Fibroblast of lung (primary cell): Measurements from ENCODE around the gene EMILIN3. TPM values are rescaled to one million over a fixed set of nuclear protein-coding genes. Genes with fewer than 3 reads are reported as not detected.

Experiments used
- DNase-seq, 2 donors: peaks; one replicate each; pipeline versions ENCODE4 v3.0.0 to v3.0.0-alpha.2; 2010; ENCODE audit warnings: low read depth in 2 of 2
- H2AFZ ChIP-seq: 2 replicates; pipeline ENCODE4 v1.5.1; 2012; ENCODE audit warnings: low read length, control low read depth, inconsistent platforms
- H3K27ac ChIP-seq: 2 replicates; pipeline ENCODE4 v1.5.1; 2011; ENCODE audit warnings: low read length, control low read depth; ENCODE audit not compliant: insufficient read depth
- H3K27me3 ChIP-seq: 2 replicates; pipeline ENCODE4 v1.5.1; 2011; ENCODE audit warnings: mild to moderate bottlenecking, low read length; ENCODE audit not compliant: control insufficient read depth, insufficient read depth
- H3K36me3 ChIP-seq: 2 replicates; pipeline ENCODE4 v1.5.1; 2011; ENCODE audit warnings: low read length; ENCODE audit not compliant: control insufficient read depth, insufficient read depth
- H3K4me1 ChIP-seq: 2 replicates; pipeline ENCODE4 v1.5.1; 2011; ENCODE audit warnings: low read length; ENCODE audit not compliant: control insufficient read depth, insufficient read depth; ENCODE audit errors: extremely low read depth
- H3K4me2 ChIP-seq: 2 replicates; pipeline ENCODE4 v1.5.1; 2011; ENCODE audit warnings: low read length, control low read depth; ENCODE audit not compliant: insufficient read depth; ENCODE audit errors: extremely low read depth
- H3K4me3 ChIP-seq, 4 experiments: fragments of 200-600 bp in 1 of 4; sonication (generic) in 1 of 4; replicated peaks in 1 of 4; 2 replicates each; pipeline ENCODE4 v1.5.1; 2011 to 2016; ENCODE audit warnings: low read length in 4 of 4, low read depth in 3 of 4, mild to moderate bottlenecking in 3 of 4, control low read depth in 2 of 4, inconsistent platforms in 1 of 4, mixed read lengths in 1 of 4; ENCODE audit not compliant: insufficient read depth in 1 of 4; ENCODE audit errors: control extremely low read depth in 1 of 4
- H3K79me2 ChIP-seq: 2 replicates; pipeline ENCODE4 v1.5.1; 2012; ENCODE audit warnings: mild to moderate bottlenecking, low read length, inconsistent platforms; ENCODE audit not compliant: control insufficient read depth, insufficient read depth
- H3K9ac ChIP-seq: 2 replicates; pipeline ENCODE4 v1.5.1; 2011; ENCODE audit warnings: mild to moderate bottlenecking, low read length, control low read depth; ENCODE audit not compliant: insufficient read depth
- H3K9me3 ChIP-seq: 2 replicates; pipeline ENCODE4 v1.5.1; 2012; ENCODE audit warnings: low read depth, low read length; ENCODE audit not compliant: control insufficient read depth, insufficient read depth
- H4K20me1 ChIP-seq: 2 replicates; pipeline ENCODE4 v1.5.1; 2011; ENCODE audit warnings: low read length; ENCODE audit not compliant: control insufficient read depth, insufficient read depth; ENCODE audit errors: extremely low read depth
- EZH2 ChIP-seq: IDR thresholded peaks from 2 replicates; pipeline ENCODE4 v1.5.1; 2012; ENCODE audit warnings: low read length, control low read depth, mild to moderate bottlenecking; ENCODE audit errors: missing control alignments
- polyA plus RNA-seq, 2 donors: library from polyadenylated mRNA; depleted of rRNA in 1 of 2; stranded (reverse) in 1 of 2; unstranded in 1 of 2; fragments of >200 nt; gene quantifications; 2 replicates each; pipeline ENCODE4 v1.2.1, GENCODE V29; 2011 to 2012; ENCODE audit warnings: missing spikeins in 1 of 2
- total RNA-seq: library from RNA; depleted of rRNA; stranded (reverse); fragments of >200 nt; gene quantifications from 2 replicates; pipeline ENCODE4 v1.2.1, GENCODE V29; 2014
- TF ChIP-seq, protein P1 (sequence below), 2 donors: IDR thresholded peaks in 1 of 2; conservative IDR thresholded peaks in 1 of 2; 1 replicate in 1 of 2; 2 replicates in 1 of 2; pipeline ENCODE4 v1.5.1; 2011 to 2012; ENCODE audit warnings: low read length in 2 of 2, control low read depth in 1 of 2, inconsistent platforms in 1 of 2, low read depth in 1 of 2, mild to moderate bottlenecking in 1 of 2

Gene EMILIN3
- total and polyA plus RNA-seq, 2 donors (not counting 1 experiment from before 2014, with no cell fraction given), result 0.05 to 0.17 TPM

DNA sequence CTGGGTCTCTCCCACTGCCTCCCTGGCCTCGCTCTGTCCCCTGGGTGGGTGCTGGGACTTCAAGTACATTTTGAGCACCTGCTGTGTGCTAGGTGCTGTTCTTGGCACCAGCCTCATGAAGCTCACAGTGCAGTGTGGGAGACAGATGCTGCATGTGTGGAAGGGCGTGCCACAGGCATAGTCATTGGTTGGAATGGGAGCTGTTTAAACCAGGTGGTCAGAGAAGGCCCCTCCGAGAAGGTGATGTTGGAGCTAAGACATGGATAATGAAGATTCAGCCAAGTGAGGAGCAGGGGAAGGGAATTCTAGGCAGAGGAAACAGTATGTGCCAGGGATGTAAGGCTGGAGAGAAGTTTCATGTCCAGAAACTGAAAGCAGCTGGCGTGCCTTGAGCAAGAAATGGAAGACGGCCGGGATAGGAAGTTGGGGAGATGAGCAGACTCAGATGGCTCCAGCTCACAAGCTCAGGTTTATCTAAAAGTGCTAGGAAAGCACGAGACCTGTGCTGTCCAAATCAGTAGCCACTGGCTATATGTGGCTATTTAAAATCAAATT, 16.1 kb downstream of the EMILIN3 start:
- Histone ChIP-seq H3K9me3 (no peaks in the 10 kb centered on the region), H3K27me3 (no peaks in the 10 kb centered on the region), H3K4me2 (no peak overlapping the region), H2AFZ (no peak overlapping the region), H3K4me3 (no peak overlapping the region), H3K79me2 (no peaks in the 10 kb centered on the region), H3K9ac (no peak overlapping the region), H3K36me3 (no peaks in the 10 kb centered on the region), H3K4me1 (no peaks in the 10 kb centered on the region), H3K27ac (no peak overlapping the region), H4K20me1 (no peaks in the 10 kb centered on the region)
- TF ChIP-seq, protein P1, sequence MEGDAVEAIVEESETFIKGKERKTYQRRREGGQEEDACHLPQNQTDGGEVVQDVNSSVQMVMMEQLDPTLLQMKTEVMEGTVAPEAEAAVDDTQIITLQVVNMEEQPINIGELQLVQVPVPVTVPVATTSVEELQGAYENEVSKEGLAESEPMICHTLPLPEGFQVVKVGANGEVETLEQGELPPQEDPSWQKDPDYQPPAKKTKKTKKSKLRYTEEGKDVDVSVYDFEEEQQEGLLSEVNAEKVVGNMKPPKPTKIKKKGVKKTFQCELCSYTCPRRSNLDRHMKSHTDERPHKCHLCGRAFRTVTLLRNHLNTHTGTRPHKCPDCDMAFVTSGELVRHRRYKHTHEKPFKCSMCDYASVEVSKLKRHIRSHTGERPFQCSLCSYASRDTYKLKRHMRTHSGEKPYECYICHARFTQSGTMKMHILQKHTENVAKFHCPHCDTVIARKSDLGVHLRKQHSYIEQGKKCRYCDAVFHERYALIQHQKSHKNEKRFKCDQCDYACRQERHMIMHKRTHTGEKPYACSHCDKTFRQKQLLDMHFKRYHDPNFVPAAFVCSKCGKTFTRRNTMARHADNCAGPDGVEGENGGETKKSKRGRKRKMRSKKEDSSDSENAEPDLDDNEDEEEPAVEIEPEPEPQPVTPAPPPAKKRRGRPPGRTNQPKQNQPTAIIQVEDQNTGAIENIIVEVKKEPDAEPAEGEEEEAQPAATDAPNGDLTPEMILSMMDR (conservative IDR thresholded peaks at IDR 0.05 in 1 of 2, IDR thresholded peaks at IDR 0.05 in 1 of 2; ENCODE audit: low read depth in 1 of 2, low read length in 2 of 2), result no peak
- TF ChIP-seq EZH2, result no peak
- DNase-seq, result no peak

DNA sequence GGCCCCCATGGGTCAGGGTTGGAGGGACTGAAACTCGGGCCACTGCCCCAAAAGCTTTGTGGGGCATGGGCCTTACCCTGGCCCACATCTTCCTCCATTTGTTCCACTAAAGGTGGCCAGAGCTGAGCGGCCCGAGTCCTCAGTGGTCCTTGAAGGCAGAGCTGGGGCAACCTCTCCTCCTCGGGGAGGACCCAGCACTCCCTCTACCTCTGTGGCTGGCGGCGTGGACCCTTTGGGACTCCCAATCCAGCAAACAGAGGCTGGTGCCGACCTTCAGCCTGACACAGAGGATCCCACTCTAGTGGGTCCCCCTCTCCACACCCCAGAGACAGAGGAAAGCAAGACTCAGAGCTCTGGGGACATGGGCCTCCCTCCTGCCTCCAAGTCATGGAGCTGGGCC, 16.7 kb downstream of the EMILIN3 start:
- Histone ChIP-seq H3K9ac (no peak overlapping the region), H4K20me1 (no peaks in the 10 kb centered on the region), H3K4me2 (no peak overlapping the region), H3K36me3 (no peaks in the 10 kb centered on the region), H3K4me1 (no peaks in the 10 kb centered on the region), H3K79me2 (no peaks in the 10 kb centered on the region), H3K27me3 (no peaks in the 10 kb centered on the region), H3K9me3 (no peaks in the 10 kb centered on the region), H3K4me3 (no peak overlapping the region), H2AFZ (no peak overlapping the region), H3K27ac (no peak overlapping the region)
- no peak for DNase-seq
- TF ChIP-seq EZH2, result no peak
- TF ChIP-seq, protein P1 (conservative IDR thresholded peaks at IDR 0.05 in 1 of 2, IDR thresholded peaks at IDR 0.05 in 1 of 2; ENCODE audit: low read depth in 1 of 2, low read length in 2 of 2), result no peak

DNA sequence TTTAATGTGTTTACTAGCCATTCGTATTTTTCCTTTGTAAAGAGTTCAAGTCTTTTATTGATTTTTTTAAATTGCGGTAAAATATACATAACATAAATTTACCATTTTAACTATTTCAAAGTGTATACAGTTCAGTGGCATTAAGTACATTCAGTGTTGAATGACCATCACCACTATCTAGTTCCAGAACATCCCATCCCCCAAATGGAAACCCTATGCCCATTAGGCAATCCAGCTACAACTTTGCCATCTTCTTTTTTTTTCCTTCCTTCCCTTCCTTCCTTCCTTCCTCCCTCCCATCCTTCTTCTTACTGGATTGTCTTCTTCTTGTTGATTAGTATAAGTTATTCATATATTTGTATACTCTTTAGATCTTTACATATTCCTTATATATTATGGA, 17.4 kb downstream of the EMILIN3 start:
- Histone ChIP-seq H3K27me3 (no peaks in the 10 kb centered on the region), H2AFZ (no peak overlapping the region), H3K9me3 (no peaks in the 10 kb centered on the region), H3K9ac (no peak overlapping the region), H3K79me2 (no peaks in the 10 kb centered on the region), H3K4me3 (no peak overlapping the region), H3K36me3 (no peaks in the 10 kb centered on the region), H3K4me2 (no peak overlapping the region), H4K20me1 (no peaks in the 10 kb centered on the region), H3K4me1 (no peaks in the 10 kb centered on the region), H3K27ac (no peak overlapping the region)
- TF ChIP-seq, protein P1 (conservative IDR thresholded peaks at IDR 0.05 in 1 of 2, IDR thresholded peaks at IDR 0.05 in 1 of 2; ENCODE audit: low read depth in 1 of 2, low read length in 2 of 2), result no peak
- TF ChIP-seq EZH2, result no peak
- no peak for DNase-seq
